Measurements from ENCODE around the gene CXCL6. TPM values are rescaled to one million over a fixed set of nuclear protein-coding genes. Genes with fewer than 3 reads are reported as not detected.

Gene CXCL6
- total and polyA plus RNA-seq, 4 donors = 0.57 TPM; not detected in 3

- no peak overlapping the region for H3K4me3 ChIP-seq (ENCODE audit: low read length in 2 of 2)
- H3K9me3 ChIP-seq (ENCODE audit: control insufficient read depth, low read length) = no peaks in the 10 kb centered on the region
- intact Hi-C loops (cut with DNase I) = no loop called here
- H3K36me3 ChIP-seq (ENCODE audit: control insufficient read depth in 1 of 2, insufficient read depth in 2 of 2, low read length in 1 of 2) = no peaks in the 10 kb centered on the region
- DNase-seq (no peak), ATAC-seq (ENCODE audit: low FRiP score) (no peak)
- H3K27ac ChIP-seq (ENCODE audit: low read depth in 1 of 2, low read length in 2 of 2) = no peak overlapping the region
- no peaks in the 10 kb centered on the region for H3K4me1 ChIP-seq (ENCODE audit: control insufficient read depth in 1 of 2, insufficient read depth in 2 of 2, low read length in 2 of 2)
- peaks cover 0 to 1% of the 10 kb centered on the region in 2 donors for H3K27me3 ChIP-seq (ENCODE audit: control insufficient read depth in 1 of 2, insufficient read depth in 2 of 2, low read length in 1 of 2)
Observed at GRCh38 chr4:73859614-73860088, 23.2 kb downstream of the CXCL6 start.

DNA sequence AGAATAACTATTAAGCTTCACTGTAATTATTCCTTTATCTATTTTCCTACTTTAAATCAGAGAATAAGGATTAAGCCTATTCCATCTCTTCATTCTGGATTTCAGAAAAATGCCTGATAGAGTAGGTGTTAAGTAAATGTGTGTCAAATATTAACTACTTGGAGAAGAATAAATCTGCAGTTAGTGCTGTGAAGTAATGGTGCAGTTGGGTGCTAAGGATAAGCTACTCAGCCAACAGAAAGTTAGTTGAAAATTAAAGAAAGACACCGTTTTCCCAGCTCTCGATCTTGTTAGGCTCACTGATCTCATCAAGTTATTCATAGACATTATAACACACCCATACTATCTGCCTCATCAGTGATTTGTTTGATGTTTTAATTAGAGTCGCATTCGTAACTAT is 23.7 kb downstream of the CXCL6 start:
- ATAC-seq (ENCODE audit: low FRiP score) (no peak), DNase-seq (no peak)
- intact Hi-C loops (cut with DNase I) = no loop called here
- Histone ChIP-seq H3K27me3 (ENCODE audit: control insufficient read depth in 1 of 2, insufficient read depth in 2 of 2, low read length in 1 of 2) (peaks cover 0 to 1% of the 10 kb centered on the region in 2 donors), H3K36me3 (ENCODE audit: control insufficient read depth in 1 of 2, insufficient read depth in 2 of 2, low read length in 1 of 2) (no peaks in the 10 kb centered on the region), H3K4me1 (ENCODE audit: control insufficient read depth in 1 of 2, insufficient read depth in 2 of 2, low read length in 2 of 2) (no peaks in the 10 kb centered on the region), H3K27ac (ENCODE audit: low read depth in 1 of 2, low read length in 2 of 2) (no peak overlapping the region), H3K9me3 (ENCODE audit: control insufficient read depth, low read length) (no peaks in the 10 kb centered on the region), H3K4me3 (ENCODE audit: low read length in 2 of 2) (no peak overlapping the region)
- WGBS, 2 donors = 55 to 56% methylated on average over 4 of the region's 4 CpGs

DNA sequence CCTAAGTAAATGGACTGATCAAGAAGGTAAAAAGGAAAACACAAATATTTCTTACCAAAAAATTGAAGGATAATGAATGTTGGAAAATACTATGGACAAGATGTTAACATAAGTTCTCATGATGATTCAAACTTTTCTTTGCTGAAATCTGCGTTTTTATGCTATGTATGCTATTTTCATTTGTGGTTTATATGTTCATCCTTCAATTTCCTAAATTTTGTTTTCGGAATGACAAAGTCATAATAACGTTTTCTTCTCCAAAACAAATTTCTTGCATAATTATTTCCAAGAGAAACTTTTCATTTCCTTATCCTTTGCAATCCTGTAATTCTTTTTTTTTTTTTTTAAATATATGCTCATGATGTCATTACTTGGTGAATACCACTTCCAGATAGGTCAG is 24.4 kb downstream of the CXCL6 start:
- no peaks in the 10 kb centered on the region for H3K4me1 ChIP-seq (ENCODE audit: control insufficient read depth in 1 of 2, insufficient read depth in 2 of 2, low read length in 2 of 2)
- no peak overlapping the region for H3K4me3 ChIP-seq (ENCODE audit: low read length in 2 of 2)
- no peaks in the 10 kb centered on the region for H3K9me3 ChIP-seq (ENCODE audit: control insufficient read depth, low read length)
- no peak for ATAC-seq (ENCODE audit: low FRiP score)
- H3K27ac ChIP-seq (ENCODE audit: low read depth in 1 of 2, low read length in 2 of 2) = no peak overlapping the region
- WGBS, 2 donors = 49 to 60% methylated on average over 3 of the region's 3 CpGs
- peaks cover 0 to 1% of the 10 kb centered on the region in 2 donors for H3K27me3 ChIP-seq (ENCODE audit: control insufficient read depth in 1 of 2, insufficient read depth in 2 of 2, low read length in 1 of 2)
- DNase-seq = no peak
- H3K36me3 ChIP-seq (ENCODE audit: control insufficient read depth in 1 of 2, insufficient read depth in 2 of 2, low read length in 1 of 2) = no peaks in the 10 kb centered on the region
- intact Hi-C loops (cut with DNase I) = no loop called here

DNA sequence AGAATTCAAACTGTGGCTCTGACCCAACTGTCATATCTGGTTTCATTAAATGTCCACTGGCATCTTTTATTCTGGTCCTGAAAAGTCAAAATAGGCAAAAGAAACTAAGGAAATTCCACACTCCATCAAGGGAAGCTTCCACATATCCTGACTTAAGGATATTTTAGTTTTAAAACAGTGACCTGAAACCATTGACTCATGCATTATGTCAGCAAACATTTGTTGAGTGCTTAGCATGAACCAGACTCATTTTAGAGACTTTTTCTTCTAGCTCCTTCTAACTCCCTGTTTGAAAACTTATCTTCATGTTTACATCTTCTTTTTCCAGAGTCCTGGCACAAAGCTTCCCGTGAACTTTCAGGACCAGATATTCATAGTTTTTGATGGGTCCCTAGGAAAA is 25.8 kb downstream of the CXCL6 start:
- ATAC-seq (ENCODE audit: low FRiP score) = no peak
- DNase-seq = no peak
- Histone ChIP-seq H3K36me3 (ENCODE audit: control insufficient read depth in 1 of 2, insufficient read depth in 2 of 2, low read length in 1 of 2) (no peaks in the 10 kb centered on the region), H3K4me3 (ENCODE audit: low read length in 2 of 2) (no peak overlapping the region), H3K9me3 (ENCODE audit: control insufficient read depth, low read length) (no peaks in the 10 kb centered on the region), H3K4me1 (ENCODE audit: control insufficient read depth in 1 of 2, insufficient read depth in 2 of 2, low read length in 2 of 2) (no peaks in the 10 kb centered on the region), H3K27me3 (ENCODE audit: control insufficient read depth in 1 of 2, insufficient read depth in 2 of 2, low read length in 1 of 2) (peaks cover 0 to 1% of the 10 kb centered on the region in 2 donors), H3K27ac (ENCODE audit: low read depth in 1 of 2, low read length in 2 of 2) (no peak overlapping the region)
- intact Hi-C loops (cut with DNase I) = no loop called here
- WGBS, 2 donors = 74 to 75% methylated on average over 1 of the region's 1 CpG

- H3K36me3 ChIP-seq (ENCODE audit: control insufficient read depth in 1 of 2, insufficient read depth in 2 of 2, low read length in 1 of 2) = no peaks in the 10 kb centered on the region
- ATAC-seq (ENCODE audit: low FRiP score) (no peak), DNase-seq (no peak)
- H3K9me3 ChIP-seq (ENCODE audit: control insufficient read depth, low read length) = no peaks in the 10 kb centered on the region
- intact Hi-C loops (cut with DNase I) = no loop called here
- H3K4me1 ChIP-seq (ENCODE audit: control insufficient read depth in 1 of 2, insufficient read depth in 2 of 2, low read length in 2 of 2) = no peaks in the 10 kb centered on the region
- H3K27ac ChIP-seq (ENCODE audit: low read depth in 1 of 2, low read length in 2 of 2) = no peak overlapping the region
- no peak overlapping the region for H3K4me3 ChIP-seq (ENCODE audit: low read length in 2 of 2)
- H3K27me3 ChIP-seq (ENCODE audit: control insufficient read depth in 1 of 2, insufficient read depth in 2 of 2, low read length in 1 of 2) = peaks cover 0 to 3% of the 10 kb centered on the region in 2 donors
- WGBS, 2 donors = 72 to 75% methylated on average over 2 of the region's 2 CpGs
Observed at GRCh38 chr4:73864365-73864764, 27.9 kb downstream of the CXCL6 start.

DNA sequence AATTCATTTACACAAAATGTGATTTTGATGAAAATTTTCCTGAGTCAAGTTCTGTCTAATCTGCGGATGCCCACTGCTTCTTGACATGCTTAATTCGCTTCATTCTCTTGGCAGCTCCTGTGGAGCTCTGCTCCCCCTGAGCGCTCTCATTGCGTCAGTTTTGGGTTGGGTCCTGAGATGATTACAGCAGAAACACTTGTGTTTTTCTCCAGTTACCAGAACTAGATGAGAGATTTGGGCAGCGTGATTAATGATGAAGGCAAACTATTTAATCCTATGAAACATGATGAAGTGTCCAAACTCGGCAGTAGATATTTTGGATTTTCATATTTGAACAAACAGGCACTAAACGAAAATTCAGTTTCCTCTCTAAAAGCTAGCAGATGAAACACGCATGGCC is 28.5 kb downstream of the CXCL6 start:
- no peak for ATAC-seq (ENCODE audit: low FRiP score)
- intact Hi-C loops (cut with DNase I) = no loop called here

DNA sequence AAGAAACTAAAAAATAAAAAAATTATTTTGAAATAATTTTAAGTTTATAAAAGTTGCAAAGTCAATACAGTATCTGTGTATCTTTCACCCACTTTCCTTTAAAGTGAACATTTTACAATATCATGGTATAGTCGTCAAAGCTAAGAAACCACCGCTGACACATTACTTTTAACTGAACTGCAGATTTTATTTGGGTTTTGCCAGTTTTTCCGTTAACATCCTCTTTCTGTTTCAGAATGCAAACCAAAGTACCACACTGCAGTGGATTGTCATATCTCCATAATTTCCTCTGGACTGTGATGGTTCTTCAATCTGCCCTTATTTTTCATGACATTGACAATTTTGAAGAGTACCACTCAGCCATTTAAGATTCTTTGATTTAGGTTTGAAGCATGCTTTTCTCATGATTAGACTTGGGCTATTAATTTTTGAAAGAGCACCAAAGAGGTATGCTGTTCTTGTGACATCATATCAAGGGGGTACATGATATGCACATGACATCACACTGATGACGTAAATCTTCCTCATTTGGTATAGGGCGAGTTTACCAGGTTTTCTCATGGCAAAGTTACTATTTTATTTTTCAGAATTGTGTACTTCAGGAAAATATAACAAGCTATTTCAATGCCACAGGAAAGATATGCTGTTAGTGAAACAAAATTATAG is 29.1 kb downstream of the CXCL6 start:
- ATAC-seq (ENCODE audit: low FRiP score) (no peak), DNase-seq (no peak)
- intact Hi-C loops (cut with DNase I) = no loop called here
- no peak overlapping the region for H3K27ac ChIP-seq (ENCODE audit: low read depth in 1 of 2, low read length in 2 of 2)
- no peaks in the 10 kb centered on the region for H3K4me1 ChIP-seq (ENCODE audit: control insufficient read depth in 1 of 2, insufficient read depth in 2 of 2, low read length in 2 of 2)
- H3K27me3 ChIP-seq (ENCODE audit: control insufficient read depth in 1 of 2, insufficient read depth in 2 of 2, low read length in 1 of 2) = peaks cover 0 to 3% of the 10 kb centered on the region in 2 donors
- H3K9me3 ChIP-seq (ENCODE audit: control insufficient read depth, low read length) = no peaks in the 10 kb centered on the region
- no peak overlapping the region for H3K4me3 ChIP-seq (ENCODE audit: low read length in 2 of 2)
- 68 to 77% methylated on average over 5 of the region's 5 CpGs for WGBS, 2 donors
- H3K36me3 ChIP-seq (ENCODE audit: control insufficient read depth in 1 of 2, insufficient read depth in 2 of 2, low read length in 1 of 2) = no peaks in the 10 kb centered on the region

More for the DNA sequence above, 28.5 kb downstream of the CXCL6 start:
- 53 to 65% methylated on average over 8 of the region's 8 CpGs for WGBS, 2 donors
- no peak overlapping the region for H3K4me3 ChIP-seq (ENCODE audit: low read length in 2 of 2)
- H3K36me3 ChIP-seq (ENCODE audit: control insufficient read depth in 1 of 2, insufficient read depth in 2 of 2, low read length in 1 of 2) = no peaks in the 10 kb centered on the region
- H3K4me1 ChIP-seq (ENCODE audit: control insufficient read depth in 1 of 2, insufficient read depth in 2 of 2, low read length in 2 of 2) = no peaks in the 10 kb centered on the region
- peaks cover 0 to 3% of the 10 kb centered on the region in 2 donors for H3K27me3 ChIP-seq (ENCODE audit: control insufficient read depth in 1 of 2, insufficient read depth in 2 of 2, low read length in 1 of 2)
- no peak for DNase-seq
- no peaks in the 10 kb centered on the region for H3K9me3 ChIP-seq (ENCODE audit: control insufficient read depth, low read length)
- H3K27ac ChIP-seq (ENCODE audit: low read depth in 1 of 2, low read length in 2 of 2) = no peak overlapping the region

DNA sequence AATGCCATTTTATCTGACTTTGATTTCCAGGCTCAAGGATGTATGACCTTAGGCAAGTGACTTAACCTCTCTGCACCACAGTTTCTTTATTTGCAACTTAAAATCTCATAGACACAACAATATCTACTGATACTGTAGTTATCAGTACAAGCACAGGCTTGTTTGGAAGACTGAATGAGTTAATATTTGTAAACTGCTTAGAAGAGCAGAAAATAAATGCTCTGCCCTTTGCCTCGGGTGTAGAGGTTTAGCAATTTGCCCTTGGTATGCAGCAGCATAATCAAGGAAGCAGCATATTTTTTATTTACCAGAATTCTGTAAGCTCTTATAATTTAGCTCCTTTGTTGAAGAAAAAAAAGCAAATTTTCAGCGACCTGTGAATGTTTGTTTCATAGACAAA is 29.8 kb downstream of the CXCL6 start:
- no peaks in the 10 kb centered on the region for H3K4me1 ChIP-seq (ENCODE audit: control insufficient read depth in 1 of 2, insufficient read depth in 2 of 2, low read length in 2 of 2)
- no peak overlapping the region for H3K4me3 ChIP-seq (ENCODE audit: low read length in 2 of 2)
- WGBS, 2 donors = 48% methylated on average over 2 of the region's 2 CpGs
- intact Hi-C loops (cut with DNase I) = no loop called here
- DNase-seq (no peak), ATAC-seq (ENCODE audit: low FRiP score) (no peak)
- no peaks in the 10 kb centered on the region for H3K36me3 ChIP-seq (ENCODE audit: control insufficient read depth in 1 of 2, insufficient read depth in 2 of 2, low read length in 1 of 2)
- no peak overlapping the region for H3K27ac ChIP-seq (ENCODE audit: low read depth in 1 of 2, low read length in 2 of 2)
- H3K27me3 ChIP-seq (ENCODE audit: control insufficient read depth in 1 of 2, insufficient read depth in 2 of 2, low read length in 1 of 2) = peaks cover 0 to 3% of the 10 kb centered on the region in 2 donors
- H3K9me3 ChIP-seq (ENCODE audit: control insufficient read depth, low read length) = no peaks in the 10 kb centered on the region

GRCh38 chr4:73867783-73868182 is 31.3 kb downstream of the CXCL6 start:
- peaks cover 0 to 3% of the 10 kb centered on the region in 2 donors for H3K27me3 ChIP-seq (ENCODE audit: control insufficient read depth in 1 of 2, insufficient read depth in 2 of 2, low read length in 1 of 2)
- ATAC-seq (ENCODE audit: low FRiP score) = no peak
- 83 to 84% methylated on average over 3 of the region's 3 CpGs for WGBS, 2 donors

More at GRCh38 chr4:73867783-73868182, 31.3 kb downstream of the CXCL6 start:
- DNase-seq = no peak
- intact Hi-C loops (cut with DNase I) = no loop called here
- no peak overlapping the region for H3K27ac ChIP-seq (ENCODE audit: low read depth in 1 of 2, low read length in 2 of 2)
- no peaks in the 10 kb centered on the region for H3K4me1 ChIP-seq (ENCODE audit: control insufficient read depth in 1 of 2, insufficient read depth in 2 of 2, low read length in 2 of 2)
- no peaks in the 10 kb centered on the region for H3K36me3 ChIP-seq (ENCODE audit: control insufficient read depth in 1 of 2, insufficient read depth in 2 of 2, low read length in 1 of 2)
- no peaks in the 10 kb centered on the region for H3K9me3 ChIP-seq (ENCODE audit: control insufficient read depth, low read length)
- H3K4me3 ChIP-seq (ENCODE audit: low read length in 2 of 2) = no peak overlapping the region

All from aorta (tissue), 5 donors.